HepG2 (cell line): Measurements from ENCODE around the gene ERLEC1. TPM values are rescaled to one million over a fixed set of nuclear protein-coding genes. Genes with fewer than 3 reads are reported as not detected.
A peak's percentile ranks its signal among the peaks of the same experiment; 100 is the strongest.

Experiments
- AKAP8 ChIP-seq: sonication (generic); formaldehyde crosslinking; IDR thresholded peaks from 2 replicates; pipeline ENCODE4 v1.5.1; 2020; ENCODE audit warnings: mild to moderate bottlenecking, missing genetic modification reagents
- ARID2 ChIP-seq: sonication (generic); formaldehyde crosslinking; IDR thresholded peaks from 2 replicates; pipeline ENCODE4 v1.8.1; 2022; ENCODE audit warnings: mild to moderate bottlenecking, missing genetic modification reagents, borderline replicate concordance
- DNMT1 ChIP-seq: sonication (generic); formaldehyde crosslinking; IDR thresholded peaks from 2 replicates; pipeline ENCODE4 v1.5.1; 2020; ENCODE audit warnings: mild to moderate bottlenecking, missing genetic modification reagents
- DNMT3B ChIP-seq: conservative IDR thresholded peaks from 2 replicates; pipeline ENCODE4 v1.6.1; 2016; ENCODE audit warnings: missing biosample characterization, control low read depth
- DRAP1 ChIP-seq: IDR thresholded peaks from 2 replicates; pipeline ENCODE4 v1.6.1; 2016; ENCODE audit warnings: missing genetic modification reagents, missing compliant biosample characterization
- HMG20A ChIP-seq: IDR thresholded peaks from 2 replicates; pipeline ENCODE4 v1.6.1; 2016; ENCODE audit warnings: borderline replicate concordance
- JDP2 ChIP-seq: sonication (generic); formaldehyde crosslinking; IDR thresholded peaks from 2 replicates; pipeline ENCODE4 v1.8.1; 2022; ENCODE audit warnings: missing genetic modification reagents, borderline replicate concordance
- KLF6 ChIP-seq: IDR thresholded peaks from 2 replicates; pipeline ENCODE4 v1.8.0; 2016; ENCODE audit warnings: missing biosample characterization, missing genetic modification reagents
- MLX ChIP-seq: IDR thresholded peaks from 2 replicates; pipeline ENCODE4 v1.6.1; 2016
- RFXANK ChIP-seq: IDR thresholded peaks from 2 replicates; pipeline ENCODE4 v1.6.1; 2016
- ZC3H13 ChIP-seq: sonication (generic); formaldehyde crosslinking; IDR thresholded peaks from 2 replicates; pipeline ENCODE4 v1.8.1; 2023; ENCODE audit warnings: mild to moderate bottlenecking, missing genetic modification reagents, moderate library complexity
- ZNF468 ChIP-seq: sonication (generic); formaldehyde crosslinking; IDR thresholded peaks from 2 replicates; pipeline ENCODE4 v1.8.0; 2022; ENCODE audit warnings: mild to moderate bottlenecking, moderate library complexity, missing genetic modification reagents
- ZNF484 ChIP-seq: sonication (generic); formaldehyde crosslinking; IDR thresholded peaks from 2 replicates; pipeline ENCODE4 v1.5.1; 2020; ENCODE audit warnings: mild to moderate bottlenecking, low read depth, missing genetic modification reagents, borderline replicate concordance
- ZNF547 ChIP-seq: sonication (generic); formaldehyde crosslinking; IDR thresholded peaks from 2 replicates; pipeline ENCODE4 v1.5.1; 2020; ENCODE audit warnings: mild to moderate bottlenecking, missing genetic modification reagents
- polyA plus RNA-seq, 8 experiments: library from polyadenylated mRNA; depleted of rRNA in 3 of 8; stranded (reverse) in 7 of 8; unstranded in 1 of 8; fragments of >200 nt; fragmentation: Illumina TruSeq in 4 of 8; extraction: Trizol in 4 of 8; gene quantifications; 2 replicates each; pipeline versions ENCODE4 v1.2.1 to v1.2.3, GENCODE V29; 2011 to 2016; ENCODE audit warnings: low read depth in 4 of 8, missing spikeins in 1 of 8, mixed read lengths in 1 of 8; ENCODE audit not compliant: insufficient read depth in 1 of 8
- total RNA-seq, 5 experiments: library from RNA; depleted of rRNA; stranded (reverse); fragments of >200 nt; fragmentation: Illumina TruSeq; extraction: Trizol; gene quantifications; 2 replicates each; pipeline ENCODE4 v1.2.3, GENCODE V29; 2016; ENCODE audit warnings: low read depth in 1 of 5
- TF ChIP-seq, protein P1 (sequence below): sonication (generic); formaldehyde crosslinking; IDR thresholded peaks from 2 replicates; pipeline ENCODE4 v1.4.0; 2020; ENCODE audit warnings: mild to moderate bottlenecking, missing genetic modification reagents
- TF ChIP-seq, protein P2 (sequence below): sonication (generic); formaldehyde crosslinking; IDR thresholded peaks from 2 replicates; pipeline ENCODE4 v1.4.0; 2020; ENCODE audit warnings: missing genetic modification reagents, borderline replicate concordance

ERLEC1 gene
- total and polyA plus RNA-seq, 2 of the 13 experiments (the other 11 are each of a cell fraction or from before 2014, with no cell fraction given): 87.3 to 88.4 TPM

- TF ChIP-seq, protein P1, sequence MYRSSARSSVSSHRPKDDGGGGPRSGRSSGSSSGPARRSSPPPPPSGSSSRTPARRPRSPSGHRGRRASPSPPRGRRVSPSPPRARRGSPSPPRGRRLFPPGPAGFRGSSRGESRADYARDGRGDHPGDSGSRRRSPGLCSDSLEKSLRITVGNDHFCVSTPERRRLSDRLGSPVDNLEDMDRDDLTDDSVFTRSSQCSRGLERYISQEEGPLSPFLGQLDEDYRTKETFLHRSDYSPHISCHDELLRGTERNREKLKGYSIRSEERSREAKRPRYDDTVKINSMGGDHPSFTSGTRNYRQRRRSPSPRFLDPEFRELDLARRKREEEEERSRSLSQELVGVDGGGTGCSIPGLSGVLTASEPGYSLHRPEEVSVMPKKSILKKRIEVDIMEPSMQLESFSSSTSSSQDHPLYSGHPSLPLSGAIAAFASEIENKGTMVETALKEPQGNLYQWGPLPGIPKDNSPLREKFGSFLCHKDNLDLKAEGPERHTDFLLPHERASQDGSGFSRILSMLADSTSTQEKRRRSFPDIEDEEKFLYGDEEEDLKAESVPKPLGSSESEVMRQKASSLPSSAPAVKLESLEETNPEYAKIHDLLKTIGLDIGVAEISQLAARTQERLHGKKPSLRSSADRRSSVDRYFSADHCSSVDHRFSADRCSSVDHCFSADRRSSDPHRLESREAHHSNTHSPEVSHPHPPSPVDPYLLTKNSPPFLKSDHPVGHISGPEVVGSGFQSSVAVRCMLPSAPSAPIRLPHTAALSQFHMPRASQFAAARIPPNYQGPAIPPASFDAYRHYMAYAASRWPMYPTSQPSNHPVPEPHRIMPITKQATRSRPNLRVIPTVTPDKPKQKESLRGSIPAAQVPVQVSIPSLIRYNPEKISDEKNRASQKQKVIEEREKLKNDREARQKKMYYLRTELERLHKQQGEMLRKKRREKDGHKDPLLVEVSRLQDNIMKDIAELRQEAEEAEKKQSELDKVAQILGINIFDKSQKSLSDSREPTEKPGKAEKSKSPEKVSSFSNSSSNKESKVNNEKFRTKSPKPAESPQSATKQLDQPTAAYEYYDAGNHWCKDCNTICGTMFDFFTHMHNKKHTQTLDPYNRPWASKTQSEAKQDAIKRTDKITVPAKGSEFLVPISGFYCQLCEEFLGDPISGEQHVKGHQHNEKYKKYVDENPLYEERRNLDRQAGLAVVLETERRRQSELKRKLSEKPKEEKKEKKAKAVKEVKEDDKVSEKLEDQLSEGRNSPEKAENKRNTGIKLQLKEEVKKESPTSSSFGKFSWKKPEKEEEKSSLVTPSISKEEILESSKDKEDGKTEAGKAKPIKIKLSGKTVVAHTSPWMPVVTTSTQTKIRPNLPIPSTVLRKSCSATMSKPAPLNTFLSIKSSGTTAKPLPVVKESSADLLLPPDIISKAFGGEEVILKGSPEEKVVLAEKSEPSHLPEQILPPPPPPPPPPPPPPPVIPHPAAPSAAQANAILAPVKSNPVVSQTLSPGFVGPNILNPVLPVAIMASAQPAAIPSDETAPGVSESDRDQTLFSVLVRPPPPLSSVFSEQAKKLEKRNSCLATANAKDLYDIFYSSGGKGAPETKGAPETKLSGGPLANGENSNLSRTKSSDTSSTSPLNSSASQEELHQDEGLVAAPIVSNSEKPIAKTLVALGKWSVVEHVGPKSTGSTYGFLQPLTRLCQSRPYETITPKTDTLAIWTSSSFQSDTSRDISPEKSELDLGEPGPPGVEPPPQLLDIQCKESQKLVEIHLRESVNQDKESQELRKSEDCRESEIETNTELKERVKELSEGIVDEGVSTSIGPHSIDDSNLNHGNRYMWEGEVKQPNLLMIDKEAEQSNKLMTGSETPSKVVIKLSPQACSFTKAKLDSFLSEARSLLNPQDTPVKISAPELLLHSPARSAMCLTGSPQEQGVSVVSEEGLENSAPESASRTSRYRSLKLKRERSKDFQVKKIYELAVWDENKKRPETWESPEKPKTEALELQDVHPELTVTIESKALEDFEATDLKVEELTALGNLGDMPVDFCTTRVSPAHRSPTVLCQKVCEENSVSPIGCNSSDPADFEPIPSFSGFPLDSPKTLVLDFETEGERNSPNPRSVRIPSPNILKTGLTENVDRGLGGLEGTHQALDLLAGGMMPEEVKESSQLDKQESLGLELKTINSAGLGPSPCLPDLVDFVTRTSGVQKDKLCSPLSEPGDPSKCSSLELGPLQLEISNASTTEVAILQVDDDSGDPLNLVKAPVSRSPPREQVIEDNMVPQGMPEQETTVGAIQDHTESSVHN: no peak
- no peak for TF ChIP-seq ZNF468
- no peak; the same call in 1 of the 2 replicates for TF ChIP-seq ZNF547
- TF ChIP-seq JDP2 (CRISPR knock-in tag): no peak
- no peak for TF ChIP-seq ZC3H13 (CRISPR knock-in tag)
- no peak for TF ChIP-seq MLX
- TF ChIP-seq, protein P2, sequence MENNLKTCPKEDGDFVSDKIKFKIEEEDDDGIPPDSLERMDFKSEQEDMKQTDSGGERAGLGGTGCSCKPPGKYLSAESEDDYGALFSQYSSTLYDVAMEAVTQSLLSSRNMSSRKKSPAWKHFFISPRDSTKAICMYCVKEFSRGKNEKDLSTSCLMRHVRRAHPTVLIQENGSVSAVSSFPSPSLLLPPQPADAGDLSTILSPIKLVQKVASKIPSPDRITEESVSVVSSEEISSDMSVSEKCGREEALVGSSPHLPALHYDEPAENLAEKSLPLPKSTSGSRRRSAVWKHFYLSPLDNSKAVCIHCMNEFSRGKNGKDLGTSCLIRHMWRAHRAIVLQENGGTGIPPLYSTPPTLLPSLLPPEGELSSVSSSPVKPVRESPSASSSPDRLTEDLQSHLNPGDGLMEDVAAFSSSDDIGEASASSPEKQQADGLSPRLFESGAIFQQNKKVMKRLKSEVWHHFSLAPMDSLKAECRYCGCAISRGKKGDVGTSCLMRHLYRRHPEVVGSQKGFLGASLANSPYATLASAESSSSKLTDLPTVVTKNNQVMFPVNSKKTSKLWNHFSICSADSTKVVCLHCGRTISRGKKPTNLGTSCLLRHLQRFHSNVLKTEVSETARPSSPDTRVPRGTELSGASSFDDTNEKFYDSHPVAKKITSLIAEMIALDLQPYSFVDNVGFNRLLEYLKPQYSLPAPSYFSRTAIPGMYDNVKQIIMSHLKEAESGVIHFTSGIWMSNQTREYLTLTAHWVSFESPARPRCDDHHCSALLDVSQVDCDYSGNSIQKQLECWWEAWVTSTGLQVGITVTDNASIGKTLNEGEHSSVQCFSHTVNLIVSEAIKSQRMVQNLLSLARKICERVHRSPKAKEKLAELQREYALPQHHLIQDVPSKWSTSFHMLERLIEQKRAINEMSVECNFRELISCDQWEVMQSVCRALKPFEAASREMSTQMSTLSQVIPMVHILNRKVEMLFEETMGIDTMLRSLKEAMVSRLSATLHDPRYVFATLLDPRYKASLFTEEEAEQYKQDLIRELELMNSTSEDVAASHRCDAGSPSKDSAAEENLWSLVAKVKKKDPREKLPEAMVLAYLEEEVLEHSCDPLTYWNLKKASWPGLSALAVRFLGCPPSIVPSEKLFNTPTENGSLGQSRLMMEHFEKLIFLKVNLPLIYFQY: peak; percentile 58; the same call in 1 of the 2 replicates
- TF ChIP-seq AKAP8 (CRISPR knock-in tag): peak; percentile 93
- TF ChIP-seq DNMT3B (CRISPR knock-in tag): no peak
- TF ChIP-seq DRAP1 (CRISPR knock-in tag): peak; percentile 61; the same call in 1 of the 2 replicates
- TF ChIP-seq DNMT1 (CRISPR knock-in tag): no peak
- TF ChIP-seq ZNF484: no peak
- TF ChIP-seq KLF6 (CRISPR knock-in tag): peak; percentile 75
- no peak; the same call in 1 of the 2 replicates for TF ChIP-seq RFXANK (CRISPR knock-in tag)
- no peak for TF ChIP-seq ARID2
- no peak for TF ChIP-seq HMG20A (CRISPR knock-in tag)
Measured at GRCh38 chr2:53767405-53768241, 19.2 kb upstream of the ERLEC1 start, which contains the start of gene CHAC2 (continued).
